ENCODE data around the gene FSIP1. TPM values are rescaled to one million over a fixed set of nuclear protein-coding genes. Genes with fewer than 3 reads are reported as not detected.

The FSIP1 gene
- total and polyA plus RNA-seq, 9 of the 15 experiments (the other 6 are each of a cell fraction or from before 2014, with no cell fraction given) = 0.07 to 0.51 (median 0.29) TPM

DNA sequence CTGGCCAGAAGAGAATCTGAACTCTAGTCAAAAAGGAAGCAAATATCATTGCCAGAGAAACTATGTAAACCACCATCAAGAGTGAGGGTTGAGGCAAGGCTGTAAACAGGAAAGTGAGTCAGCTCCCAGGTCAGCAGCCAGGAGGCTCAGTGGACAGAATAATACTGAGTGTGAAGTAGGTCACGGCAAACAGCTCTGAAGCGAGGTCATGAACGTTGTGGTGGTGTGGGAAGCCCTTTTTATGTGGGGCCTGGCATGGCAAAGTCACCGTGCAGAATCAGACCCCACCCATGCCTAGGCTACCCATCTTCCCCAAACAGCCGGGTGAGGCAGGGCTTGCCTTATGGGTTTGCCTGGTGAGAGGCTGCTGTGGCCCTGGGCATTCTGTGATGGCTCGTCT is 157.8 kb downstream of the FSIP1 start:
- Histone ChIP-seq H3K4me3 (no peak overlapping the region), H3K27me3 (ENCODE audit: control insufficient read depth in 2 of 2, insufficient read depth in 2 of 2, low read length in 2 of 2) (peaks cover 0 to 8% of the 10 kb centered on the region in 2 experiments; a peak in 4 of 5 replicates), H3K36me3 (ENCODE audit: control insufficient read depth, insufficient read depth, low read length) (no peaks in the 10 kb centered on the region), H3K9me1 (ENCODE audit: control insufficient read depth, insufficient read depth, low read length) (no peaks in the 10 kb centered on the region), H3K27ac (ENCODE audit: extremely low read depth, low read depth, low read length) (no peak overlapping the region), H3K4me2 (ENCODE audit: insufficient read depth, low read length) (no peak overlapping the region), H4K20me1 (replicated peaks; ENCODE audit: control insufficient read depth, insufficient read depth, low read length) (no peaks in the 10 kb centered on the region), H3K79me2 (ENCODE audit: control insufficient read depth, insufficient read depth, low read length) (no peaks in the 10 kb centered on the region), H3K9me3 (replicated peaks; ENCODE audit: control insufficient read depth, insufficient read depth, low read depth, low read length) (no peaks in the 10 kb centered on the region), H2AFZ (ENCODE audit: low read depth, low read length) (peak overlapping the region; percentile 22; the same call in 1 of the 2 replicates), H3K4me1 (replicated peaks in 1 of 2; ENCODE audit: control insufficient read depth in 2 of 2, insufficient read depth in 2 of 2, low read length in 2 of 2) (no peaks in the 10 kb centered on the region), H3K9ac (ENCODE audit: insufficient read depth in 1 of 2, low read depth in 2 of 2, low read length in 2 of 2) (no peak overlapping the region)
- BruUV-seq (replicated peaks) = no TSS peak
- DNase-seq (ENCODE audit: extremely low read depth in 1 of 4, low spot score in 3 of 4) (no peak), FAIRE-seq (no peak), ATAC-seq (no peak)
- ChIA-PET CTCF (ENCODE audit: low intra/inter-chr PET ratio) (interaction anchor here (0.6 kb wide), 1 partner anchor 8 kb away, joined by 3 read pairs; no protein-coding TSS in a partner anchor), POLR2A (interaction anchor here (0.6 kb wide), 1 partner anchor 1005 kb away, joined by 3 read pairs; no protein-coding TSS in a partner anchor)
- TF ChIP-seq FOSL1 (tag; conservative IDR thresholded peaks at IDR 0.05) (peak; percentile 33; the same call in 1 of the 2 replicates), ZNF354B (CRISPR knock-in tag; IDR thresholded peaks at IDR 0.05) (no peak), NR2C2 (CRISPR knock-in tag; IDR thresholded peaks at IDR 0.05) (no peak), NR2C2 (tag; IDR thresholded peaks at IDR 0.05) (peak; percentile 60; the same call in 1 of the 2 replicates)
- in situ Hi-C loops (cut with MboI) = no loop called here
- WGBS (ENCODE audit: insufficient coverage, low coverage, missing lambda C conversion rate) = 7% methylated on average over 6 of the region's 6 CpGs
- intact Hi-C loops (cut with micrococcal nuclease) = no loop called here

GRCh38 chr15:39623529-39623931 is 159.1 kb downstream of the FSIP1 start:
- H3K9me3 ChIP-seq (replicated peaks; ENCODE audit: control insufficient read depth, insufficient read depth, low read depth, low read length) = no peaks in the 10 kb centered on the region
- H3K4me2 ChIP-seq (ENCODE audit: insufficient read depth, low read length) = no peak overlapping the region
- no peak for DNase-seq (ENCODE audit: extremely low read depth in 1 of 4, low spot score in 3 of 4)
- H2AFZ ChIP-seq (ENCODE audit: low read depth, low read length) = no peak overlapping the region
- ChIA-PET CTCF (ENCODE audit: low intra/inter-chr PET ratio) (no interaction called here), POLR2A (interaction anchor here (0.8 to 0.9 kb wide), 2 partner anchors 11 to 23 kb away, joined by 3 to 4 read pairs; no protein-coding TSS in a partner anchor)
- no peaks in the 10 kb centered on the region for H3K36me3 ChIP-seq (ENCODE audit: control insufficient read depth, insufficient read depth, low read length)
- no TSS peak for BruUV-seq (replicated peaks)
- no peaks in the 10 kb centered on the region for H4K20me1 ChIP-seq (replicated peaks; ENCODE audit: control insufficient read depth, insufficient read depth, low read length)
- H3K4me1 ChIP-seq (replicated peaks in 1 of 2; ENCODE audit: control insufficient read depth in 2 of 2, insufficient read depth in 2 of 2, low read length in 2 of 2) = no peaks in the 10 kb centered on the region
- in situ Hi-C loops (cut with MboI) = no loop called here
- no peak overlapping the region for H3K4me3 ChIP-seq
- FAIRE-seq = no peak
- 0% methylated on average over 4 of the region's 4 CpGs for WGBS (ENCODE audit: insufficient coverage, low coverage, missing lambda C conversion rate)
- intact Hi-C loops (cut with micrococcal nuclease) = no loop called here
- TF ChIP-seq ARID3A (IDR thresholded peaks at IDR 0.05; ENCODE audit: borderline replicate concordance, low read depth, low read length) (no peak), ZNF140 (CRISPR knock-in tag; IDR thresholded peaks at IDR 0.05) (no peak), EP300 (IDR thresholded peaks at IDR 0.05; ENCODE audit: low read length) (no peak), PTTG1 (tag; IDR thresholded peaks at IDR 0.05; ENCODE audit: low read depth) (no peak), U2AF1 (optimal IDR thresholded peaks at IDR 0.05; ENCODE audit: low read depth, low read length) (no peak), L3MBTL2 (IDR thresholded peaks at IDR 0.05) (no peak), ZNF668 (CRISPR knock-in tag; IDR thresholded peaks at IDR 0.05) (no peak), ZBTB7A (IDR thresholded peaks at IDR 0.05; ENCODE audit: borderline replicate concordance, control insufficient read depth, low read depth, low read length) (no peak), LCOR (CRISPR knock-in tag; IDR thresholded peaks at IDR 0.05) (no peak)
- H3K79me2 ChIP-seq (ENCODE audit: control insufficient read depth, insufficient read depth, low read length) = no peaks in the 10 kb centered on the region
- peaks cover 0 to 8% of the 10 kb centered on the region in 2 experiments; a peak in 4 of 5 replicates for H3K27me3 ChIP-seq (ENCODE audit: control insufficient read depth in 2 of 2, insufficient read depth in 2 of 2, low read length in 2 of 2)
- no peak overlapping the region for H3K27ac ChIP-seq (ENCODE audit: extremely low read depth, low read depth, low read length)
- no peak for ATAC-seq
- H3K9ac ChIP-seq (ENCODE audit: insufficient read depth in 1 of 2, low read depth in 2 of 2, low read length in 2 of 2) = no peak overlapping the region
- no peaks in the 10 kb centered on the region for H3K9me1 ChIP-seq (ENCODE audit: control insufficient read depth, insufficient read depth, low read length)

All from K562 (cell line).